Ishikawa (cell line): ENCODE results near the gene KIAA1217.

ENCODE experiments used
- CEBPB ChIP-seq: IDR thresholded peaks from 2 replicates; pipeline ENCODE4 v1.6.1; 2012
- CREB1 ChIP-seq: IDR thresholded peaks from 2 replicates; pipeline ENCODE4 v1.6.1; 2012; ENCODE audit warnings: low read depth
- EGR1 ChIP-seq: IDR thresholded peaks from 2 replicates; pipeline ENCODE4 v1.6.1; 2012
- EP300 ChIP-seq: IDR thresholded peaks from 2 replicates; pipeline ENCODE4 v1.6.1; 2012; ENCODE audit warnings: borderline replicate concordance
- FOXM1 ChIP-seq: IDR thresholded peaks from 2 replicates; pipeline ENCODE4 v1.6.1; 2012; ENCODE audit warnings: low read depth, borderline replicate concordance
- MAX ChIP-seq: IDR thresholded peaks from 2 replicates; pipeline ENCODE4 v1.6.1; 2012
- NFIC ChIP-seq: IDR thresholded peaks from 2 replicates; pipeline ENCODE4 v1.6.1; 2012
- RAD21 ChIP-seq: IDR thresholded peaks from 2 replicates; pipeline ENCODE4 v1.6.1; 2012; ENCODE audit warnings: low read depth
- REST ChIP-seq: IDR thresholded peaks from 2 replicates; pipeline ENCODE4 v1.6.1; 2012; ENCODE audit warnings: low read depth, mild to moderate bottlenecking
- TAF1 ChIP-seq: IDR thresholded peaks from 2 replicates; pipeline ENCODE4 v1.6.1; 2012; ENCODE audit warnings: low read depth, mild to moderate bottlenecking
- TCF12 ChIP-seq: IDR thresholded peaks from 2 replicates; pipeline ENCODE4 v1.6.1; 2012; ENCODE audit warnings: low read depth
- TEAD4 ChIP-seq: IDR thresholded peaks from 2 replicates; pipeline ENCODE4 v1.6.1; 2012
- USF1 ChIP-seq: IDR thresholded peaks from 2 replicates; pipeline ENCODE4 v1.6.1; 2012
- YY1 ChIP-seq: IDR thresholded peaks from 2 replicates; pipeline ENCODE4 v1.6.1; 2012; ENCODE audit warnings: low read depth
- ZBTB7A ChIP-seq: IDR thresholded peaks from 2 replicates; pipeline ENCODE4 v1.6.1; 2012; ENCODE audit warnings: low read depth

KIAA1217 gene

GRCh38 chr10:24476913-24477701 is 268.2 kb downstream of the KIAA1217 start:
- TF ChIP-seq REST, result no peak
- no peak for TF ChIP-seq FOXM1
- TF ChIP-seq USF1, result no peak
- TF ChIP-seq YY1, result no peak
- TF ChIP-seq TCF12, result no peak
- TF ChIP-seq TAF1, result no peak
- no peak for TF ChIP-seq EGR1
- TF ChIP-seq TEAD4, result no peak
- no peak for TF ChIP-seq CREB1
- no peak for TF ChIP-seq NFIC
- no peak for TF ChIP-seq RAD21
- TF ChIP-seq ZBTB7A, result no peak

GRCh38 chr10:24477915-24478314 is 269.0 kb downstream of the KIAA1217 start:
- TF ChIP-seq EP300, result no peak
- no peak for TF ChIP-seq REST
- no peak for TF ChIP-seq RAD21
- no peak for TF ChIP-seq FOXM1
- no peak for TF ChIP-seq NFIC
- no peak for TF ChIP-seq TCF12
- no peak for TF ChIP-seq EGR1
- TF ChIP-seq TEAD4, result no peak
- TF ChIP-seq TAF1, result no peak
- TF ChIP-seq CEBPB, result no peak
- TF ChIP-seq YY1, result no peak
- TF ChIP-seq MAX, result no peak
- no peak for TF ChIP-seq USF1
- no peak for TF ChIP-seq CREB1
- no peak for TF ChIP-seq ZBTB7A

GRCh38 chr10:24479806-24480205 is 270.9 kb downstream of the KIAA1217 start:
- TF ChIP-seq USF1 (peak; percentile 66), EGR1 (no peak), TCF12 (no peak), RAD21 (no peak), FOXM1 (no peak), ZBTB7A (no peak)

GRCh38 chr10:24480447-24480846 is 271.5 kb downstream of the KIAA1217 start:
- no peak for TF ChIP-seq TEAD4
- TF ChIP-seq NFIC, result no peak
- no peak for TF ChIP-seq RAD21
- no peak for TF ChIP-seq TCF12
- no peak for TF ChIP-seq TAF1
- no peak for TF ChIP-seq YY1
- no peak for TF ChIP-seq EP300
- TF ChIP-seq ZBTB7A, result no peak
- no peak for TF ChIP-seq CEBPB
- TF ChIP-seq EGR1, result no peak
- TF ChIP-seq REST, result no peak
- TF ChIP-seq USF1, result no peak
- no peak for TF ChIP-seq MAX
- no peak for TF ChIP-seq FOXM1
- TF ChIP-seq CREB1, result no peak
